ENCODE measurements around the gene ARHGAP15.

DNA sequence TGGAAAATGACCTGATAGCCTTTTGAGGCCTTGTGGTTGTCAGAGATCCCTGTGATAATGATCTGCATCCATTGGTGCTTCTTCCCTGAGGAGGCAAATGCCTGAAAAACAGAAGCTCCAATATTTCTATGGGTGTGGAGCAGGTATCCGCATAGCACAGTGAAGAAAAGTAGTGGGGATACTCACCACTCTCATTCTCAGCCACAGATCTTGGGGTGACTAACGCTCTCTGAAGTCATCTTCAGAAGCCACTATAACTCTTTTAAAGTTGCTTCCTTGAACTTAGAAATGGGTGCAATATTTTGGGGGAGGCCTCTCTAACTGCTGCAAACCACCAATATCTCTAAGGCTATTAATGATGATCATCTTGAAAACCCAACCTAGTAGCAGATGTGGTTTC lies 46.2 kb downstream of the ARHGAP15 start:
- TF ChIP-seq TAF1 (IDR thresholded peaks at IDR 0.05; ENCODE audit: low read depth) (no peak), RAD21 (conservative IDR thresholded peaks at IDR 0.05) (no peak)
- TF ChIP-seq, protein P1, sequence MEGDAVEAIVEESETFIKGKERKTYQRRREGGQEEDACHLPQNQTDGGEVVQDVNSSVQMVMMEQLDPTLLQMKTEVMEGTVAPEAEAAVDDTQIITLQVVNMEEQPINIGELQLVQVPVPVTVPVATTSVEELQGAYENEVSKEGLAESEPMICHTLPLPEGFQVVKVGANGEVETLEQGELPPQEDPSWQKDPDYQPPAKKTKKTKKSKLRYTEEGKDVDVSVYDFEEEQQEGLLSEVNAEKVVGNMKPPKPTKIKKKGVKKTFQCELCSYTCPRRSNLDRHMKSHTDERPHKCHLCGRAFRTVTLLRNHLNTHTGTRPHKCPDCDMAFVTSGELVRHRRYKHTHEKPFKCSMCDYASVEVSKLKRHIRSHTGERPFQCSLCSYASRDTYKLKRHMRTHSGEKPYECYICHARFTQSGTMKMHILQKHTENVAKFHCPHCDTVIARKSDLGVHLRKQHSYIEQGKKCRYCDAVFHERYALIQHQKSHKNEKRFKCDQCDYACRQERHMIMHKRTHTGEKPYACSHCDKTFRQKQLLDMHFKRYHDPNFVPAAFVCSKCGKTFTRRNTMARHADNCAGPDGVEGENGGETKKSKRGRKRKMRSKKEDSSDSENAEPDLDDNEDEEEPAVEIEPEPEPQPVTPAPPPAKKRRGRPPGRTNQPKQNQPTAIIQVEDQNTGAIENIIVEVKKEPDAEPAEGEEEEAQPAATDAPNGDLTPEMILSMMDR (IDR thresholded peaks at IDR 0.05; ENCODE audit: poor library complexity, severe bottlenecking) = no peak
